GM12873 (cell line): ENCODE measurements around the gene IGFBP6.

ENCODE experiments used
- CTCF ChIP-seq: IDR thresholded peaks from 2 replicates; pipeline ENCODE4 v1.5.1; 2012; ENCODE audit warnings: low read depth, mild to moderate bottlenecking, moderate library complexity, low read length, control low read depth; ENCODE audit not compliant: insufficient read depth; ENCODE audit errors: missing control alignments

The IGFBP6 gene

GRCh38 chr12:53151039-53151438, 53.6 kb downstream of the IGFBP6 start:
- TF ChIP-seq CTCF, result no peak
